Measurements from ENCODE around the gene TSPAN10.
A peak's percentile ranks its signal among the peaks of the same experiment; 100 is the strongest.
"Not testable (repeated sequence)": the region's sequence is repeated elsewhere in the genome, so short reads cannot be mapped to it uniquely, and the experiment has no call there.

The TSPAN10 gene

GRCh38 chr17:81665205-81666091 lies 28.5 kb downstream of the TSPAN10 start:
- peak; percentile 58 to 69 for DNase-seq

GRCh38 chr17:81666092-81666341 lies 29.0 kb downstream of the TSPAN10 start:
- peak in 1 of 2 donors; percentile 25 for DNase-seq

GRCh38 chr17:81666342-81667191 lies 29.6 kb downstream of the TSPAN10 start, which contains the start of the genes CCDC137 and OXLD1:
Gene CCDC137 (plus strand): TSS chr17:81666737. CDS start chr17:81666767, 30 bp downstream.
Gene OXLD1 (minus strand): TSS chr17:81666605. CDS start chr17:81666577, 28 bp downstream.
- peak; percentile 89 to 90 for DNase-seq

GRCh38 chr17:81667754-81668153 lies 30.8 kb downstream of the TSPAN10 start:
- DNase-seq, result no peak

- no peak for DNase-seq
Observed at GRCh38 chr17:81672504-81672903, 35.5 kb downstream of the TSPAN10 start.

GRCh38 chr17:81672954-81673353 lies 36.0 kb downstream of the TSPAN10 start:
- DNase-seq, result no peak

- no peak for DNase-seq
Observed at GRCh38 chr17:81673561-81674258, 36.7 kb downstream of the TSPAN10 start.

GRCh38 chr17:81675515-81676221 lies 38.7 kb downstream of the TSPAN10 start:
- DNase-seq, result not testable (repeated sequence)

- no peak for DNase-seq
Observed at GRCh38 chr17:81676906-81677305, 39.9 kb downstream of the TSPAN10 start.

GRCh38 chr17:81680150-81680549 lies 43.2 kb downstream of the TSPAN10 start:
- no peak for DNase-seq

- no peak for DNase-seq
Observed at GRCh38 chr17:81681672-81682071, 44.7 kb downstream of the TSPAN10 start.

GRCh38 chr17:81682565-81683207 lies 45.7 kb downstream of the TSPAN10 start:
- no peak for DNase-seq

GRCh38 chr17:81683208-81683583 lies 46.2 kb downstream of the TSPAN10 start:
- no peak for DNase-seq

GRCh38 chr17:81683584-81684441 lies 46.8 kb downstream of the TSPAN10 start, which contains the start of the genes ARL16 and HGS:
Gene ARL16 (minus strand): TSS chr17:81683797. CDS start chr17:81683753, 44 bp downstream.
Gene HGS (plus strand): TSS chr17:81684011. CDS start chr17:81684067, 56 bp downstream.
- DNase-seq, result peak; percentile 96 to 97

- no peak for DNase-seq
Observed at GRCh38 chr17:81684442-81684911, 47.5 kb downstream of the TSPAN10 start.

- DNase-seq, result peak; percentile 53 to 60
Observed at GRCh38 chr17:81685108-81685507, 48.1 kb downstream of the TSPAN10 start.

- no peak for DNase-seq
Observed at GRCh38 chr17:81686614-81687013, 49.6 kb downstream of the TSPAN10 start.

- no peak for DNase-seq
Observed at GRCh38 chr17:81687770-81688541, 51.0 kb downstream of the TSPAN10 start.

GRCh38 chr17:81688616-81689015 lies 51.6 kb downstream of the TSPAN10 start:
- no peak for DNase-seq

GRCh38 chr17:81690066-81690465 lies 53.1 kb downstream of the TSPAN10 start:
- no peak for DNase-seq
